Fibroblast of peridontal ligament (primary cell): ENCODE results near the gene DOCK6.
A peak's percentile ranks its signal among the peaks of the same experiment; 100 is the strongest.
"Not testable (repeated sequence)": the region's sequence is repeated elsewhere in the genome, so short reads cannot be mapped to it uniquely, and the experiment has no call there.

Source experiments
- DNase-seq: peaks from one replicate; pipeline ENCODE4 v3.0.0-alpha.2; 2010; ENCODE audit errors: extremely low read depth

DOCK6 gene

DNA sequence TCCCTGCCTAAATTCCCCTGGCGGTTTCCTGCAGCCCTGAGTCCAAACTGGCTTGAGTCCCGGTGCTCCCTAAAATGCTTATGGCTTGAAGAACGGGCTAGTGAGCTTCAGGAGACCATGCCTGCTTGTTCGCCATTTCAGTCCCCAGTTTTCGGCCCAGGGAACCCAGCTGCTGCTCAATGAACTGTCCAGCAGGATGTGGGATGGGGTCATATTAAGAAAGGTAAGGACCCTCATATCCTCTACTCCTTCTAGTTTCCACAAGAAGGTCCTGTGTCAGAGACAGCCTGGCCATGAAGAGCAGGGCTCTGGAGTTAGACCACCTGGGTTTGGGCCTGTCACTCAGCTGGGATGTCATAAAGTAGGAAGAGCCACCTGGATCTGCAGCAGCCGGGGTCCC, 89.7 kb downstream of the DOCK6 start:
- no peak for DNase-seq

GRCh38 chr19:11171144-11171543, 91.2 kb downstream of the DOCK6 start:
- no peak for DNase-seq

DNA sequence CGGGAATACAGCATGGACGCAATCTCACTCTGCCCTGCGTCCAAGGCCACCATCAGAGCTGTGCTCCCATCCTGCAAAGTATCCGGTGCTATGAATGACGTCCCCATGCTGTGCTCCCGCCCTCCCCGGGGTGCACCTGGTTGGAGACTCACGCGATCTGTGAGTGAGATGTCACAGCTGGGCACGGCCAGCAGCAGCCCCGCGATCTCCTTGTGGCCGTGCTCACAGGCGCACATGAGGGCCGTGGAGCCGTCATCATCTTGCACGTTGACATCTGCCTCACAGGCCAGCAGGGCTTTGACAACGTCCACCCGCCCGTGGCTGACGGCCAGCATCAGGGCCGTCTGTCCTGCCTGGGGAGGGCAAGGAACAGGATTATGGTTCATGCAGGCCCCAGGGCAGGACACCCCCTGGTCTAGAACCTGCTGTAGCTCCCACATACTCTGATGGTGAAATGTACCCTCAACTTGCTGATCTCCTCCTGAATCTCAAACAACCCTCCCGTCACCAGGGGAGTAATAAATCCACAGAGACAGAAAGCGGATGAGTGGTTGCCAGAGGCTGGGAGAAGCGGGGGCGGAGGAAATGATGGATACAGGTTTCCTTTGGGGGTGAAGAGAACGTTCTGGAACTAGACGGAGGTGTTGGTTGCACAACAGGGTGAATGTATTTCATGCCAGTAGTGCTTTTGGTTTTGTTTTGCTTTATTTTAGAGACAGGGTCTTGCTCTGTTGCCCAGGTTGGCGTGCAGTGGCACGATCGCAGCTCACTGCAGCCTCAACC, 92.2 kb downstream of the DOCK6 start:
- no peak for DNase-seq

- peak; percentile 97 for DNase-seq
Measured at GRCh38 chr19:11168568-11168967, 93.8 kb downstream of the DOCK6 start.

DNA sequence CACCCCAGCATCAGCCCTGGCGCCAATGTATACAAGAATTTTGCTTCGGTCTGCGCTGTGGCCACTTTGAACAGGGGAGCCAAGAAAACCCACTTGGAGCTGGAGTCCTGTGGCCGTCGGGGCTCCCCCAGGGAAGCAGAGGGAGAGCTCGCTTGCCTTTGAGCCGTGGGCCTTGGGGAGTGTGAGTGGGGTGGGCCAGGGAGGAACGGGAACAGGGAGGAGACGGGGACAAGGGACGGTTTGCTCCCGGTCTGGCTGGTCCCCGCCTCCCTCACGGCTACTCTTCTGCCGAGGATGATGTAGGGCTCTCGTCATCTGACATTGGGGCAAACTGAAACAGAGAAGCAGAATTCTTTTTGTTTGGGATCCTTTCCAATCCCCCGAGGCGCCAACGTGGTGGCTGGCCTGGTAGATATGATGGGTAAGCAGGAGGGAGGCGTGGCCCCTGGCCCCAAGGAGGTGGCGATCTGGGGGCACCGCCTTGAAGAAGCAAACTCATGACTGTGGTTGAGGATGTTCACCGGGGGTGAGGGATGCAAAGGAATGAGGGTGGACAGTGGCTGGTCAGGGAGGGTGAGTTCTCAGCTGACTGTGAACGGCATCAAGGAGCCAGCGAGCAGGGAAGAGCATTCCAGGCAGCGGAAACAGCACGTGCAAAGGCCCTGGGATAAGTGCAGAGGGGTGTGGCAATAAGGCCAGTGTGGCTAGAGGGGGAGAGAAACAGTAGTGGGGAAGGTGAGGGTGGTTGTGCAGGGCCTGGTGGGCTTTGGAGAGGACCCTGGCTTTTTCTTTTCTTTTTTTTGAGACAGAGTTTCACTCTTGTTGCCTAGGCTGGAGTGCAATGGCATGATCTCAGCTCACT, 95.8 kb downstream of the DOCK6 start:
- peak; percentile 83 for DNase-seq

GRCh38 chr19:11165486-11166030, 96.8 kb downstream of the DOCK6 start:
- DNase-seq: peak; percentile 47

DNA sequence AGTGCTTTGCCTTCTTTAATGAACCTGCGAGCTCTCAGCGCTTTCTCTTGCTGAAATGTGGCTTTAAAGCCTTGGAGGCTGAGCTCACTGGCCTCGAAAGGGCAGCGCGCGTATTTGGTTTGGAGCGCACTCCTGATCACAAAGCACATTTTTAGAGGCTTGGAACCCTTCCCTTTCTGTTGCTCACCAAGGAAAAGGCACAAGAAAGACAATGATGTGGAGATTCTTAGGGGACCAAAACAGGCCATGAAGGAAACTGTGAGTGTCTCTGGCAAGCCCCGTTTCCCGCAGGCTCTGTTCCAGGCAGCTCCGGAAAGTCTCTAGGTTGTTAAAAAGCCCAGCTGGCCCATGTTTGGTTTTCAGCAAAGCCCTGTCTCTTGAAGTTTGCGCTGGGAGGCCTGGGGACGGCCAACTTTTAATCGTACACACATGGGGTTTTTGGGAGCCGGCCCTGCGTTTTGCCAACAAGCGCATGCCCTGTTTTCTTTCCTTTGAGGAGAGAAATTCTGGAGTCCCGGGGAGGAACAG, 97.4 kb downstream of the DOCK6 start:
- peak; percentile 98 for DNase-seq

DNA sequence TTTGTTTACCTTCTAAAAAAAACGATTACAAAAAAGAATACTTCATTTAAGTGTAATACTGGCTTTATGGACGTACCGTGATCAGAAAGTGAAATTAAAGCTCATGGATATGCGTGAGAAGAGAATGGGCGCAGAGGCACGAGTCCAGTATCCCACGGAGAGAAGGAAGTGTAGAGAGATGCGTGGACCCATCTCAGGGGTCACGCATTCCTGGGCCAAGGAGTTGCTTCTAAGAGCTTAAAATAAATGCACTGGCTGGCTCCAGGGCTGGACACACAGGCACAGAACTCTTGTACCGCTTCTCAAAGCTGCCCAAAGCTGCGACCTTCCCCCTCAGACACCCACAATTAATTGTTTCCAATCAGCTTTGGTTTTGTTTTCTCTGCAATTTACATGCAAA, 98.0 kb downstream of the DOCK6 start:
- no peak for DNase-seq

- DNase-seq: not testable (repeated sequence)
Measured at GRCh38 chr19:11160440-11160768, 101.9 kb downstream of the DOCK6 start.

DNA sequence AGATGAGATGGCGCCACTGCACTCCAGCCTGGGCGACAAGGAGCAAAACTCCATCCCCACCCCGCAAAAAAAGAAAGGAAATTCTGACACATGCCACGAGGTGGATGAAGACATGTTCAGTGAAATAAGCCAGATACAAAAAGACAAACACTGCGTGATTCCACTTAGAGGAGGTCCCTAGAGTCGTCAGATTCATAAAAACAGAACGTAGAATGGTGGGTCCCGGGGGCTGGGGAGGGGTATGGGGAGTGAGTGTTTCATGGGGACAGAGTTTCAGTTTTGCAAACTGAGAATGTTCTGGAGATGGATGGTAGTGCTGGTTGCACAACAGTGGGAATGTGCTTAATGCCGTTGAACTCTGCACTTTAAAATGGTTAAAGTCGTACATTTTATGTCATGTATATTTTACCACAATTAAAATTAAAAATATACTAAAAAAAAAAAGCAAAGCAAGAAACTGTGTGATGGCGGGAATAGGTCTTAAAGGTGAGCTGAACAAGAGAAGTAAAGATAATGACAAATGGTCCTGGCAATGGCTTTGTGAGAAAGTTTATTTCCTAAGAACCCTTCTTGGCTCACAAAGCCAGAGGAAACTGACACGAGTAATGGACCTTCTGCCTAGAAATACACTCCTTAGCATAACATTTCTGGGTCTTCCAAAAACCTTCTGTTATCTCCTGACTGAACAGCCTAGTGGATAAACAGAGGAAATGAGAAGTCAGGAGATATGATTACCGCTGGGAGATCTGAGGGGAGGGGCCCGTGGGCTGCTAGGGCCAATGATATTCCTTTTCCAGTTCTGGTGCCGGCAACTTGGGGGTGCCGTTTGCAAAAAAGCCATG, 102.5 kb downstream of the DOCK6 start:
- peak; percentile 41 for DNase-seq

GRCh38 chr19:11155373-11156120, 106.8 kb downstream of the DOCK6 start, which contains the start of gene SPC24:
SPC24 (minus strand) TSS chr19:11155782; CDS start chr19:11155776, 6 bp downstream.
- DNase-seq: peak; percentile 98

DNA sequence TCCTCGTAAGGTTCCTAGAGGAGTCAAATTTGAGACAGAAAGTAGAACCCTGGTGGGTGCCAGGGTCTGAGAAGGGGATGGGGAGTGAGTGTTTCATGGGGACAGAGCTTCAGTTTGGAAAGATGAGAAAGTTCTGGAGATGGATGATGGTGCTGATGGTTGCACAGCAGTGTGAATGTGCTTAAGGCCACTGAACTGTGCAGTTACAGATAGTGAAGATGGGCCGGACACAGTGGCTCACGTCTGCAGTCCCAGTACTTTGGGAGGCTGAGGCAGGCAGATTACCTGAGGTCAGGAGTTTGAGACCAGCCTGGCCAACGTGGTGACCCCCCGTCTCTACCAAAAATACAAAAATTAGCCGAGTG, 107.7 kb downstream of the DOCK6 start:
- DNase-seq: no peak

- peak; percentile 80 for DNase-seq
Measured at GRCh38 chr19:11152318-11153062, 109.8 kb downstream of the DOCK6 start.

DNA sequence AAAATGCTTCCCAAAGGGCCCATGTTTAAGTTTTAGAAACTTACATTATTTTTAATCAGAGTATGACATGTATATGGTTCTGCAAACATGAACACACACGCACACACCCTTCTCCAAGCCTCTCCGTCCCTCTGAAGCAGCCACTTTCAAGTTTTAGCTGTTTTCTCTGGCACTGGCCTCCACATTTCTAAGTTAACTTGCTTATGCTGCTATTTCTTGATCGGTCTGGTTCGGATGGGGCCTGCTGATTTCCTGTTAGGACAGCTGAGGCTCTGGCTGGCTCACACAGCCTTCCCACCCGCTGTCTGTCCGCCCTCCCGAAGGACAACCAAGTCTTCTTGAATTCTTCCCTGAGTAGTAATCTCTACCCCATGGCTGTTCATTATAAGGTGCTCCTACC, 111.1 kb downstream of the DOCK6 start:
- peak; percentile 38 for DNase-seq
